GM18867 (cell line): ENCODE results near the gene RNF126.
A peak's percentile ranks its signal among the peaks of the same experiment; 100 is the strongest.
"Not testable (repeated sequence)": the region's sequence is repeated elsewhere in the genome, so short reads cannot be mapped to it uniquely, and the experiment has no call there.

Experiments used
- ATAC-seq: cut with Tn5 transposase; IDR thresholded peaks from one replicate; pipeline ENCODE4 v1.9.1; 2021; ENCODE audit warnings: mild to moderate bottlenecking, moderate library complexity; ENCODE audit not compliant: unreplicated experiment

Gene RNF126

GRCh38 chr19:616062-616700, 46.8 kb downstream of the RNF126 start:
- no peak for ATAC-seq

DNA sequence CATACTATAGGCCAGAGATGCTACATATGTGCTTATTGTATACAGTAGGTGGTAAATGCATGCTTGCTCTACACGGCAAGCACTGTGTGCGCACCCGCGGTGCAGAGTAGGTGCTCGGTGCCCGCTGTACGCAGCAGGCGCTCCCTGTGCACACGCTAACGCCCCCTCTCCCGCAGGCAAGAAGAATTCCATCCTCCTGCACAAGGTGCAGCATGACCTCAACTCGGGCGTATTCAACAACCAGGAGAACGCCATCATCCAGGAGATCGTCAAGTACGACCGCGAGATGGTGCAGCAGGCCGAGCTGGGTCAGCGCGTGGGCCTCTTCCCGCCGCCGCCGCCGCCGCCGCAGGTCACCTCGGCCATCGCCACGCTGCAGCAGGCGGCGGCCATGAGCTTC, 47.4 kb downstream of the RNF126 start:
- ATAC-seq, result no peak

GRCh38 chr19:613732-614567, 49.1 kb downstream of the RNF126 start:
- ATAC-seq, result no peak

DNA sequence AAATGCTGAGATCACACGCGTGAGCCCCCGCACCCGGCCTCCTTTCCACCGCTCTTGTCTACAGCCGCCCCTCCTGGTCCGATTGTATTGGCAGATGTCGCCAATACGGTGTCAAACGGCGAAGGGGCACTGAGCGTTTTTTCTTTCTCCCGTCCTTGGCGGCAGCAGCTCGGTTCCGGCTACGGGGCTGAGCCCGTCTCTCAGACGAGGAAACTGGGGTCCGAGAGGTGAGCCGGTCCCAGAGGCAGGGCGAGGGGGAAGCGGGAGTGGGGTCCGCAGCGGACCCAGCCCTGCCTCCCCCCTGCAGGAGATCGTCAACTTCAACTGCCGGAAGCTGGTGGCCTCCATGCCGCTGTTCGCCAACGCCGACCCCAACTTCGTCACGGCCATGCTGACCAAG, 50.1 kb downstream of the RNF126 start:
- no peak for ATAC-seq

- peak; percentile 6 for ATAC-seq
Observed at GRCh38 chr19:611481-611868, 51.5 kb downstream of the RNF126 start.

- peak; percentile 33 for ATAC-seq
Observed at GRCh38 chr19:610801-611480, 52.1 kb downstream of the RNF126 start.

DNA sequence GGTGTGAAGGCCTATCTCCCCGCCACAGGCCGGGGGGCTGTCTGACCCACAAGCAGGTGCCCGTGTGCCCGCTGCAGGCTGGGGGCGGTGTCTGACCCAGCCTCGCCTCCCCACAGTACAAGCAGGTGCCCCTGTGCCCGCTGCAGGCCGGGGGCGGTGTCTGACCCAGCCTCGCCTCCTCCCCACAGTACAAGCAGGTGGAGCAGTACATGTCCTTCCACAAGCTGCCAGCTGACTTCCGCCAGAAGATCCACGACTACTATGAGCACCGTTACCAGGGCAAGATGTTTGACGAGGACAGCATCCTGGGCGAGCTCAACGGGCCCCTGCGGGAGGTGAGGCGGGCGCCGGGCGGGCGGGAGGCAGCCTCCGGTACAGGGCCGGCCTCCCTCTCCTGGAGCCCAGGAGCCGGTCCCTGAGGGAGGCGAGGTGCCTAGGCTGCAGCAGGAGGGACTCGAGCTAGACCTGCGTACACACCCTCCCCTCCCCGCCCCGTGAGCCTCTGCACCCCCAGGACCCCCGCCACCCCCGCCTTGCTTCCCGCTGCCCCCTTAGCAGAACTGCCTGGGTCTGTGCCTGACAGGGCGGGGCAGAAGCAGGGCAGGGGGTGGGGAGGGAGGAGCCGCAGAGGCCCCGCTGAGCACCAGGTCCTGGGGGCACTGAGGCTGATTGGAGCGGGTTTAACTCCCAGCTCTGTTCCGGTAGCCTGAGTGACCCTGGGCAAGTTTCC, 52.8 kb downstream of the RNF126 start:
- peak; percentile 33 for ATAC-seq

GRCh38 chr19:609004-609346, 54.0 kb downstream of the RNF126 start:
- no peak for ATAC-seq

- ATAC-seq, result no peak
Observed at GRCh38 chr19:608155-609003, 54.6 kb downstream of the RNF126 start.

DNA sequence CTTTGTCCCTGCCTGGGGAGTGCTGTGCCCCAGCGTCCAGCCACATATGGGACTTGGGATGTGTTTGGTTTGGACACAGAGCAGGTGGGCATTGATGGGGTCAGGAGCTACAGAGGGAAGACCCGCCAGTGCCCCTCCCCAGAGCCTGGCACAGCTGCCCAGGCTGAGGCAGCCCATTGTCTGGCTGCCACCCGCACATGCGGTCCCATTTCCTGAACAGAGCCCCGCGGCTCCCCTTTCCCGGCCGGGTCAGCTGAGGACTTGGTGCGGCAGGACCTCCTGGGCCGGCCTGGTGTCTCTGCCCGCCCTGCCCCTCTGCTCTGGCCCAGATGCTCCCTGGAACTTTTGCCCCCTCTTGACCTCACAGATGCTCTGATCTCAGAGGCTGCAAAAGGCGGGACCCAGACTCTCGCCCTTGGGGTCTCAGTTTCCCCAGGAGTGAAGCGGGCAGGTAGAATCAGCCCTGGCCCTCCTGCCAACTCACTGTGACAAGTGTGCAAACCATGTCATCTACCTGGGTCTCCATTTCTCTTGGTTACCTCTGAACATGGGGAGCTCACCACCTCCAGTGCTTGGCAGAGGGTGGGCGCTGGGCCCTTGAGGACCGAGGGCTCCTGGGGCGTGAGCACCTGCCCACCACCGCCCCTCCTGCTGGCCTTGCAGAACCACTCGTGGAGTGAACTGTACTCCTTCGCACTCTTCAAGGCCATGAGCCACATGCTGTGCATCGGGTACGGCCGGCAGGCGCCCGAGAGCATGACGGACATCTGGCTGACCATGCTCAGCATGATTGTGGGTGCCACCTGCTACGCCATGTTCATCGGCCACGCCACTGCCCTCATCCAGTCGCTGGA, 55.5 kb downstream of the RNF126 start:
- ATAC-seq, result no peak

- ATAC-seq, result not testable (repeated sequence)
Observed at GRCh38 chr19:605061-605971, 57.7 kb downstream of the RNF126 start.

GRCh38 chr19:604355-604754, 58.7 kb downstream of the RNF126 start:
- no peak for ATAC-seq

GRCh38 chr19:603779-604178, 59.2 kb downstream of the RNF126 start:
- not testable (repeated sequence) for ATAC-seq

DNA sequence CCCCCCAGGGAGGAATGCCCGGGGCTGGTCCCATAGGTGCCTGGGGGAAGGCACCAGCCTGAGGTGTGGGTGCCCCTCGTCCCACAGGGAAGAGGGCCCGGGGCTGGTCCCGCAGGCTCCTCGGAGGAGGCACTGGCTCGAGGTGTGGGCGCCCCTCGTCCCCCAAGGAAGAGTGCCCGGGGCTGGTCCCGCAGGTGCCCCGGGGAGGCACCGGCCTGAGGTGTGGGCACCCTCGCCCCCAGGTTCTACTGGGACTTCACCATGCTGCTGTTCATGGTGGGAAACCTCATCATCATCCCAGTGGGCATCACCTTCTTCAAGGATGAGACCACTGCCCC, 59.7 kb downstream of the RNF126 start:
- not testable (repeated sequence) for ATAC-seq

DNA sequence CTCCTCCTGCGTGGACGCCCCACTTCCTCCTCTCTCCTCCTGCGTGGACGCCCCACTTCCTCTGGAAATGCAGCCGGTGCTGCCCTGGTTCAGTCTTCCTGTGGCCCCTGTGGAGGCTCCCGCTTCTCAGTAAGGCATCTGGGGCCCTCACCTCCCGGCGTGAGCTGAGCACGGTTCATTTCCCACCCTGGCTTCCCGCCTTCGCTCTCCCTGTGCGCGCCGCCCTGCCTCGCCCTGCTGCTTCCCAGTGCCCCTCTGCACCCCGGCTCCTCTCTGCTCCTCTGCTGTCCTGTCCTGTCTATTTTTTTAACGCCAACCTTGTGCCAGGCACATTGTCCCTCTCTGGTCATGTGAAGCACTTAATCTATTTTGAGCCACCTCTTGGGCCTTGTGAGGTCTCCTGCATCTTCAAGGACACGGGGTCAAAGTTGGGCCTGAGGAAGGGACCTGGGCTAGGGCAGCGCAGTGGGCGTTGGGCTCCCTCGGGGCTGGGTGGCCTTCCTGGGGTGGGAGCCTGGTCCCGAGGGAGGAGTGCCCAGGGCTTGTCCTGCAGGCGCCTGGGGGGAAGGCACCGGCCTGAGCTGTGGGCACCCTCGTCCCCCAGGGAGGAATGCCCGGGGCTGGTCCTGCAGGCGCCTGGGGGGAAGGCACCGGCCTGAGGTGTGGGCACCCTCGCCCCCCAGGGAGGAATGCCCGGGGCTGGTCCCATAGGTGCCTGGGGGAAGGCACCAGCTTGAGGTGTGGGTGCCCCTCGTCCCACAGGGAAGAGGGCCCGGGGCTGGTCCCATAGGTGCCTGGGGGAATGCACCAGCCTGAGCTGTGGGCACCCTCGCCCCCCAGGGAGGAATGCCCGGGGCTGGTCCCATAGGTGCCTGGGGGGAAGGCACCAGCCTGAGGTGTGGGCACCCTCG, 60.4 kb downstream of the RNF126 start:
- ATAC-seq, result no peak

GRCh38 chr19:601790-602189, 61.2 kb downstream of the RNF126 start:
- ATAC-seq, result no peak

DNA sequence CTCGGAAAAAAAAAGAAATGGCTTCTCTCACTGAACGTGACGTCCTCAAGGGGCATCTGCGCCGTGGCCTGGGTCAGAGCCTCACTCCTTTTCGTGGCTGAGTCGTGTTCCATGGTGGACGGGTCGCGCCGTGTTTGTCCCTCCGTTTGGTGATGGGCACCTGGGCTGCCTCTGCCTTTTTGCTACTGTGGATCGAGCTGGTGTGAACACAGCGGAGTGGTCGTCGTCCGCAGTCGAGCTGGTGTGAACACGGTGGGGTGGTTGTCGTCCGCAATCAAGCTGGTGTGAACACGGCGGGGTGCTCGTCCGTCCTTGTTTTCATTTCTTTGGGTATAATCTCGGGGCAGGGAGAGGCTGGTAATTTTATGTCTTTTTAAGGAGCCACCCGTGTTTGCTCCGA, 61.7 kb downstream of the RNF126 start:
- ATAC-seq, result no peak
